NB4 (cell line): Measurements from ENCODE around the gene HDAC4.

Source experiments
- DNase-seq: peaks from one replicate; pipeline ENCODE4 v3.0.0; 2010; ENCODE audit warnings: low read depth
- H3K4me3 ChIP-seq: one replicate; pipeline ENCODE4 v1.5.1; 2011; ENCODE audit warnings: mild to moderate bottlenecking, low read depth, low read length, moderate library complexity
- MAX ChIP-seq: IDR thresholded peaks from 2 replicates; pipeline ENCODE4 v1.6.1; 2011; ENCODE audit warnings: low read depth, low read length
- MYC ChIP-seq: IDR thresholded peaks from 2 replicates; pipeline ENCODE4 v1.6.1; 2011; ENCODE audit warnings: low read depth, low read length
- POLR2A ChIP-seq: IDR thresholded peaks from 2 replicates; pipeline ENCODE4 v1.6.1; 2011; ENCODE audit warnings: mild to moderate bottlenecking; ENCODE audit not compliant: insufficient read length; ENCODE audit errors: extremely low read depth
- TF ChIP-seq, protein P1 (sequence below): IDR thresholded peaks from one replicate; pipeline ENCODE4 v1.5.1; 2012; ENCODE audit warnings: low read depth, low read length

The HDAC4 gene

DNA sequence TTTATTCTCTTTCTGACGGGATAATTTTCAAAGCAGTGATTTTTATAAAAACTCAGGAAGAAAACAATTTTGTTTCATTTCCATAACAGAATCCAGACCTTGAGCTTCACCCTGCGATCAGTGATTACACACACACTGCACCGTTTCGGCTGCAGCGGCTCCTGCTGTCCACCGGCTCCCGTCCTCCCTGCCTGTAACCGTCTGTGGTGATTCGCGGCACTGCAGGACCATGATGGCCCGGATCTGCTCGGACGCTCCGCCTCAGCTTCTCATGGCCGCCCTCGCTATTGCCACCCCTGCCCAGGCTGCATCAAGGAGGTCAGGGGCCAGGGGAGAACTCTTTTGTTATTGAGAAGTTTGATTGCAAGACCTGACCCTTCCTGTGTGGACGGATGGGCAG, 306.9 kb downstream of the HDAC4 start:
- no peak for DNase-seq
- no peak overlapping the region for H3K4me3 ChIP-seq
- TF ChIP-seq MYC: no peak
- TF ChIP-seq, protein P1, sequence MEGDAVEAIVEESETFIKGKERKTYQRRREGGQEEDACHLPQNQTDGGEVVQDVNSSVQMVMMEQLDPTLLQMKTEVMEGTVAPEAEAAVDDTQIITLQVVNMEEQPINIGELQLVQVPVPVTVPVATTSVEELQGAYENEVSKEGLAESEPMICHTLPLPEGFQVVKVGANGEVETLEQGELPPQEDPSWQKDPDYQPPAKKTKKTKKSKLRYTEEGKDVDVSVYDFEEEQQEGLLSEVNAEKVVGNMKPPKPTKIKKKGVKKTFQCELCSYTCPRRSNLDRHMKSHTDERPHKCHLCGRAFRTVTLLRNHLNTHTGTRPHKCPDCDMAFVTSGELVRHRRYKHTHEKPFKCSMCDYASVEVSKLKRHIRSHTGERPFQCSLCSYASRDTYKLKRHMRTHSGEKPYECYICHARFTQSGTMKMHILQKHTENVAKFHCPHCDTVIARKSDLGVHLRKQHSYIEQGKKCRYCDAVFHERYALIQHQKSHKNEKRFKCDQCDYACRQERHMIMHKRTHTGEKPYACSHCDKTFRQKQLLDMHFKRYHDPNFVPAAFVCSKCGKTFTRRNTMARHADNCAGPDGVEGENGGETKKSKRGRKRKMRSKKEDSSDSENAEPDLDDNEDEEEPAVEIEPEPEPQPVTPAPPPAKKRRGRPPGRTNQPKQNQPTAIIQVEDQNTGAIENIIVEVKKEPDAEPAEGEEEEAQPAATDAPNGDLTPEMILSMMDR: no peak
- TF ChIP-seq POLR2A: no peak
- no peak for TF ChIP-seq MAX

- H3K4me3 ChIP-seq: no peak overlapping the region
- DNase-seq: no peak
- TF ChIP-seq, protein P1: no peak
- TF ChIP-seq MAX (no peak), POLR2A (no peak), MYC (no peak)
Observed at GRCh38 chr2:239093542-239093941, 307.3 kb downstream of the HDAC4 start.

DNA sequence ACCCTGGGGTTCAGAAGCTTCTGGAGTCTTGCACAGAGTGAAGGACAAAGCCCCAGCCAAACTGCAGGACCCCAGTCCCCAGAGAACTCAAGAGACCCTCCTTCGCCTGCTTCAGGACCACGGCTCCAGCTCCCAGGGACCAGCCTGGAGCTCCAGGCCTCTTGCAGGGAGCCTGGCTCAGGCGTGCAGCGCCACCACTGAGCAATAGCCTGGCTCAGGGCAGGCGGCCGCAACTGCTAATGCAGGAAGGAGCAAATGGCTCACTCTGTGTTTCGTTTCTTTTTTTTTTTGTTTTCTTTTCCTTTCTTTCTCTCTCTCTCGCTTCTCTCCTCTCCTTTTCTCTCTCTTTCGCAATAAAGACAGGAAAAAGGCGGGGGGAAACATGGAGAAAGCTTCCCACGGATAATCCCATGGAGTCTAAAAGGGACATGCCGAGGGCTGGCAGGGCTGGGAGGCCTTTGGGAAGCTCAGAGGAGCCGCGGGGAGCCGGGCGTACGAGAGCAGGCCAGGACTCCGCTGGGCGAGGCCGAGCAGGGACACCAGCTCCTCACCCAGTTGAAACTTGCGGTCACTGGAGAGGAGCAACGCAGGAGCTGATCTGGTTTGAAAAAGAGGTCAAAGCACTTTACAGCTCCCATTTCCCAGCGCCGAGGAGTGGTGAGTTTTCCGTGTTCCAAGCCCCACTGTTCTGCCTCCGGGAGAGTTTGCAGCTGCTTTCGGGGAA, 308.1 kb downstream of the HDAC4 start:
- DNase-seq: no peak
- TF ChIP-seq, protein P1: no peak
- TF ChIP-seq POLR2A (no peak), MYC (no peak), MAX (no peak)
- no peak overlapping the region for H3K4me3 ChIP-seq

DNA sequence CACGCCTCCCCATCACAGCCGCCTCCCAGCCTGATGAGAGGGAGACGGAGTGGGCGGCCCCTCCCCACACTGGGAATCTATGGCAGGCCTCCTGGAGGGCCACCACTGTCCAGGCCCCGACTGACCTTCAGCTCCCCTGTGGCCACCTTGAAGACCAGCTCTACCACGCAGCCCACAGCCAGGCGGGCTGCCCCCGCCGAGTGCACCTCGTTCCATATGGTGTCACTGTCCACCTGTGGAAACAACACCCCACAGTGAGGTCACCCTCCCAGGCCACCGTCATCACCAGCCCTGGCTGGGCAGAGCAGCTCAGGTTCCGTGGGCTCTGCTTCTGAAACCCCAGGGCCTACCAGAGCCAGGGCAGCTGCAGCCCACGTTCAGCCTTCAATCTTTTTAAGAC, 310.9 kb downstream of the HDAC4 start:
- no peak for DNase-seq
- no peak for TF ChIP-seq MYC
- TF ChIP-seq, protein P1: no peak
- no peak for TF ChIP-seq POLR2A
- no peak for TF ChIP-seq MAX
- H3K4me3 ChIP-seq: no peak overlapping the region

DNA sequence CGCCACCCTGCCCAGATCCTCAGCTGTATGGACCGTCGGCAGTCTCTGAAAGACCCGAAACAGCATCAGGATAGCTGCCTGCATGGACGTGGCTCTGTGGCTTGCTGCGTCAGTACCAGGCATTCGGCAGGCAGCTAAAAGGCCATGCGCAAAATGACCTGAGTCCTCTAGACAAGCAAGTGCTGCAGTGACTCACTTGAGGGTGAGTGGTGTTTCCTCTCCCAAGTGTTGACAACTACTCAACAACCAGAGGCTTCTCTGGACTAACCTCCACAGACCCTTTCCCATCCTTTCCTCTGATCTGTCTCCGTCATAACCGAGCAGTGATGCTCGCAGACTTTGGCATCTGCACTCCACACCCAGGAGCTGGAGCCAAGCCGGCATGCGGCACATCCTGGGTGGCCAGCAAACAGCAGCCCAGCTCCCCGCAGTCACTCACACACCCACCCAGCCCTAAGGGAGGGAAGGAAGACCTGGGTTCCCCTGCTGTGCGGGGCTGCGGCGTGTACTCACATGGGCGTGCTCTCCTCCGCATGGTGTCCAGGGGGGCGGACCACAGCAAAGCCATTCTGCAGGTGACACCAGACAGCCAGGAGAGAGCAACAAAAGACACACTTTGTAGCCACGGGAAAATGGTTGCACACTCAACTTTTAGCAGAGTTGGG, 313.6 kb downstream of the HDAC4 start:
- no peak overlapping the region for H3K4me3 ChIP-seq
- DNase-seq: no peak
- TF ChIP-seq MYC: no peak
- TF ChIP-seq, protein P1: no peak
- no peak for TF ChIP-seq MAX
- no peak for TF ChIP-seq POLR2A
